HCT116 (cell line): ENCODE results near the gene FNDC3B. TPM values are rescaled to one million over a fixed set of nuclear protein-coding genes. Genes with fewer than 3 reads are reported as not detected.

ENCODE experiments used
- ATAC-seq: fragments of 200-7000 bp; cut with Tn5 transposase; 2 replicates; pipeline ENCODE4 v1.9.1; 2020; ENCODE audit warnings: mild to moderate bottlenecking, moderate library complexity
- BruUV-seq: library from RNA; stranded (reverse); fragments of 400-500 nt; replicated peaks from 2 replicates; lab custom pipeline; 2021; lab: Mats Ljungman, UMichigan
- CTCF ChIA-PET: fragments of 300-600 bp; sonication (Branson Sonifier 250); formaldehyde crosslinking; loops from one replicate; lab custom pipeline; 2021; ENCODE audit warnings: antibody characterized with exemption; lab: Charles Lee
- POLR2A ChIA-PET: fragments of 300-600, 350-600 bp; sonication (Branson Sonifier 250); formaldehyde crosslinking; loops from one replicate; lab custom pipeline; 2021; ENCODE audit warnings: antibody characterized with exemption; lab: Charles Lee
- RAD21 ChIA-PET, 2 experiments: fragments of 300-600 bp; sonication (Branson Sonifier 250); formaldehyde crosslinking; loops; one replicate each; lab custom pipeline; 2023; ENCODE audit warnings: low total read pairs in 2 of 2; ENCODE audit not compliant: uncharacterized antibody in 2 of 2, unreplicated experiment in 2 of 2, low non-redundant PET in 1 of 2; lab: Charles Lee
- DNase-seq: peaks from one replicate; pipeline ENCODE4 v3.0.0-alpha.2; 2010; ENCODE audit warnings: low read depth, low spot score
- H2AFZ ChIP-seq: fragments of 200-600 bp; shearing (Covaris generic), sonication (generic); 2 replicates; pipeline ENCODE4 v1.6.1; 2017; ENCODE audit warnings: low read depth, mixed run types, mixed read lengths, antibody characterized with exemption, low read length; ENCODE audit not compliant: poor library complexity, severe bottlenecking
- H3K27ac ChIP-seq: 2 replicates; pipeline ENCODE4 v1.5.1; 2012; ENCODE audit warnings: low read depth, low read length
- H3K27me3 ChIP-seq: fragments of 200-600 bp; sonication (generic); 2 replicates; pipeline ENCODE4 v1.6.1; 2016; ENCODE audit warnings: mixed run types, low read length, mixed read lengths; ENCODE audit not compliant: insufficient read depth
- H3K36me3 ChIP-seq, 2 experiments: fragments of 200-500 bp in 1 of 2; fragments of 200-600 bp in 1 of 2; sonication (Bioruptor generic) in 1 of 2; sonication (generic) in 1 of 2; 2 replicates each; pipeline versions ENCODE4 v1.5.1 to v1.6.1; 2014 to 2016; ENCODE audit warnings: low read length in 2 of 2, inconsistent platforms in 1 of 2, mixed read lengths in 1 of 2, mixed run types in 1 of 2; ENCODE audit not compliant: insufficient read depth in 2 of 2, control insufficient read depth in 1 of 2
- H3K4me1 ChIP-seq, 2 experiments: fragments of 200-600 bp in 1 of 2; sonication (generic) in 1 of 2; 2 replicates each; pipeline versions ENCODE4 v1.5.1 to v1.6.1; 2012 to 2017; ENCODE audit warnings: low read length in 2 of 2, inconsistent platforms in 1 of 2, mild to moderate bottlenecking in 1 of 2, mixed read lengths in 1 of 2, mixed run types in 1 of 2, moderate library complexity in 1 of 2; ENCODE audit not compliant: insufficient read depth in 2 of 2, control insufficient read depth in 1 of 2
- H3K4me2 ChIP-seq: fragments of 200-600 bp; sonication (generic); 2 replicates; pipeline ENCODE4 v1.6.1; 2017; ENCODE audit warnings: mixed run types, low read length, mixed read lengths
- H3K4me3 ChIP-seq, 2 experiments: fragments of 200-600 bp in 1 of 2; sonication (generic) in 1 of 2; replicated peaks in 1 of 2; 2 replicates each; pipeline ENCODE4 v1.5.1; 2011 to 2016; ENCODE audit warnings: low read length in 2 of 2, control low read depth in 1 of 2, low read depth in 1 of 2, mild to moderate bottlenecking in 1 of 2, mixed read lengths in 1 of 2, mixed run types in 1 of 2
- H3K79me2 ChIP-seq: fragments of 200-600 bp; sonication (generic); 2 replicates; pipeline ENCODE4 v1.6.1; 2017; ENCODE audit warnings: mild to moderate bottlenecking, mixed run types, low read length, moderate library complexity, mixed read lengths; ENCODE audit not compliant: insufficient read depth
- H3K9ac ChIP-seq: fragments of 200-600 bp; sonication (generic); 2 replicates; pipeline ENCODE4 v1.6.1; 2016; ENCODE audit warnings: low read length, mixed read lengths
- H3K9me2 ChIP-seq: fragments of 200-600 bp; sonication (generic), shearing (Covaris generic); 2 replicates; pipeline ENCODE4 v1.6.1; 2017; ENCODE audit warnings: mixed run types, mild to moderate bottlenecking, moderate library complexity; ENCODE audit not compliant: insufficient read depth
- H3K9me3 ChIP-seq, 2 experiments: fragments of 200-500 bp in 1 of 2; fragments of 200-600 bp in 1 of 2; sonication (Bioruptor generic) in 1 of 2; sonication (generic) in 1 of 2; 2 replicates each; pipeline ENCODE4 v1.6.1; 2014 to 2017; ENCODE audit warnings: low read length in 2 of 2, mixed read lengths in 2 of 2, inconsistent platforms in 1 of 2, low read depth in 1 of 2, mild to moderate bottlenecking in 1 of 2, mixed run types in 1 of 2, moderate library complexity in 1 of 2; ENCODE audit not compliant: control insufficient read depth in 1 of 2, insufficient read depth in 1 of 2
- H4K20me1 ChIP-seq: fragments of 200-600 bp; sonication (generic), shearing (Covaris generic); 2 replicates; pipeline ENCODE4 v1.6.1; 2017; ENCODE audit warnings: mixed run types, mild to moderate bottlenecking, moderate library complexity; ENCODE audit not compliant: insufficient read depth
- ELF1 ChIP-seq: IDR thresholded peaks from 2 replicates; pipeline ENCODE4 v1.6.1; 2012; ENCODE audit warnings: low read depth, borderline replicate concordance
- EZH2 ChIP-seq: fragments of 200-600 bp; sonication (generic); IDR thresholded peaks from 2 replicates; pipeline ENCODE4 v1.6.1; 2017; ENCODE audit warnings: antibody characterized with exemption, mixed run types
- EZH2phosphoT487 ChIP-seq: fragments of 200-600 bp; IDR thresholded peaks from 2 replicates; pipeline ENCODE4 v1.6.1; 2018; ENCODE audit warnings: antibody characterized with exemption, borderline replicate concordance
- FOSL1 ChIP-seq: IDR thresholded peaks from 2 replicates; pipeline ENCODE4 v1.6.1; 2012; ENCODE audit warnings: low read depth
- JUND ChIP-seq: IDR thresholded peaks from 2 replicates; pipeline ENCODE4 v1.6.1; 2012
- MAX ChIP-seq: IDR thresholded peaks from 2 replicates; pipeline ENCODE4 v1.6.1; 2012
- POLR2A ChIP-seq: IDR thresholded peaks from 2 replicates; pipeline ENCODE4 v1.7.0; 2011; ENCODE audit warnings: borderline replicate concordance; ENCODE audit not compliant: insufficient read depth, insufficient read length; ENCODE audit errors: extremely low read depth
- REST ChIP-seq: IDR thresholded peaks from 2 replicates; pipeline ENCODE4 v1.6.1; 2012; ENCODE audit warnings: low read depth
- SIN3A ChIP-seq: IDR thresholded peaks from 2 replicates; pipeline ENCODE4 v1.6.1; 2012; ENCODE audit warnings: low read depth
- SP1 ChIP-seq: IDR thresholded peaks from 2 replicates; pipeline ENCODE4 v1.6.1; 2012; ENCODE audit warnings: low read depth
- ZNF274 ChIP-seq: fragments of 200-500 bp; sonication (Bioruptor generic); IDR thresholded peaks from 2 replicates; pipeline ENCODE4 v1.6.1; 2014; ENCODE audit warnings: mild to moderate bottlenecking, low read depth, low read length, inconsistent platforms
- intact Hi-C: fragments of 100-400 bp; cut with micrococcal nuclease; formaldehyde crosslinking; loops from 2 replicates; pipeline ENCODE4 v1.10.0; 2022
- total RNA-seq: library from RNA; stranded (reverse); gene quantifications from one replicate; pipeline ENCODE4 v1.2.1, GENCODE V29; 2021; ENCODE audit not compliant: unreplicated experiment

FNDC3B gene
- total RNA-seq, 1 experiment from 2014 or later, result 45.7 TPM

- no peaks in the 10 kb centered on the region for H3K36me3 ChIP-seq
- no peaks in the 10 kb centered on the region for H3K4me1 ChIP-seq
- ATAC-seq, result no peak
- H3K9me3 ChIP-seq, result no peaks in the 10 kb centered on the region
- no peak overlapping the region for H2AFZ ChIP-seq
- no peak overlapping the region for H3K4me2 ChIP-seq
- no peaks in the 10 kb centered on the region for H3K27me3 ChIP-seq
- RAD21 ChIA-PET, result no interaction called here
- intact Hi-C loops, result no loop called here
- CTCF ChIA-PET, result no interaction called here
- DNase-seq, result no peak
- no peaks in the 10 kb centered on the region for H3K79me2 ChIP-seq
- H3K9ac ChIP-seq, result no peak overlapping the region
- BruUV-seq, result no TSS peak
- H4K20me1 ChIP-seq, result no peaks in the 10 kb centered on the region
- H3K4me3 ChIP-seq, result no peak overlapping the region
- TF ChIP-seq SIN3A, result no peak
- no peak for TF ChIP-seq REST
- TF ChIP-seq FOSL1, result no peak
- TF ChIP-seq MAX, result no peak
- TF ChIP-seq ELF1, result no peak
- no peaks in the 10 kb centered on the region for H3K9me2 ChIP-seq
- POLR2A ChIA-PET, result interaction anchor here (0.8 kb wide), 1 partner anchor 17 kb away, joined by 3 read pairs; no protein-coding TSS in a partner anchor
- H3K27ac ChIP-seq, result no peak overlapping the region
Measured at GRCh38 chr3:172018364-172018763, 21.0 kb upstream of the FNDC3B start.

GRCh38 chr3:172020763-172021162 lies 18.6 kb upstream of the FNDC3B start:
- ChIA-PET RAD21 (no interaction called here), CTCF (no interaction called here), POLR2A (no interaction called here)
- ATAC-seq (no peak), DNase-seq (no peak)
- Histone ChIP-seq H3K4me2 (no peak overlapping the region), H4K20me1 (no peaks in the 10 kb centered on the region), H2AFZ (no peak overlapping the region), H3K4me1 (no peaks in the 10 kb centered on the region), H3K36me3 (no peaks in the 10 kb centered on the region), H3K9me2 (no peaks in the 10 kb centered on the region), H3K4me3 (no peak overlapping the region), H3K9ac (no peak overlapping the region), H3K9me3 (no peaks in the 10 kb centered on the region), H3K79me2 (no peaks in the 10 kb centered on the region), H3K27ac (no peak overlapping the region), H3K27me3 (no peaks in the 10 kb centered on the region)
- intact Hi-C loops, result no loop called here
- no TSS peak for BruUV-seq
- TF ChIP-seq REST, result no peak
- TF ChIP-seq SP1, result no peak
- no peak for TF ChIP-seq FOSL1
- no peak for TF ChIP-seq POLR2A
- TF ChIP-seq EZH2phosphoT487, result no peak
- no peak for TF ChIP-seq ZNF274
- TF ChIP-seq EZH2, result no peak
- TF ChIP-seq JUND, result no peak
